Cardiac atrium fibroblast (primary cell): ENCODE results near the gene RNF144A. TPM values are rescaled to one million over a fixed set of nuclear protein-coding genes. Genes with fewer than 3 reads are reported as not detected.

Experiments
- total RNA-seq: library from RNA; depleted of rRNA; stranded (reverse); fragments of >200 nt; gene quantifications from 2 replicates; pipeline ENCODE4 v1.2.3, GENCODE V29; 2015

Gene RNF144A
- total RNA-seq: 1.9 and 5.4 TPM in 2 replicates

GRCh38 chr2:6917071-6917760 lies at the start of gene RNF144A:
Gene RNF144A (plus strand): TSS chr2:6917412. CDS start chr2:6996927, 79,515 bp downstream.

GRCh38 chr2:6877402-6878304 lies 39.6 kb upstream of the RNF144A start, which contains the start of gene RSAD2:
Gene RSAD2 (plus strand): TSS chr2:6877777. CDS start chr2:6877801, 24 bp downstream.

Other genes with a start within 250 kb of the RNF144A start
- gene CMPK2, start 51.5 kb upstream of the RNF144A start, total RNA-seq: 0.18 and 3.6 TPM in 2 replicates
- not detected in 2 replicates for gene RSAD2, start 39.6 kb upstream of the RNF144A start, total RNA-seq